CD14-positive monocyte (primary cell): ENCODE data around the gene DTD1. TPM values are rescaled to one million over a fixed set of nuclear protein-coding genes. Genes with fewer than 3 reads are reported as not detected.

Source experiments
- DNase-seq, 3 donors: peaks; one replicate each; pipeline ENCODE4 v3.0.0-alpha.2; 2011 to 2022
- H2AFZ ChIP-seq: 2 replicates; pipeline ENCODE4 v1.6.0; 2012; ENCODE audit warnings: mild to moderate bottlenecking, low read depth, low read length, inconsistent platforms; ENCODE audit not compliant: insufficient read depth, poor library complexity, severe bottlenecking
- H3K27ac ChIP-seq, 2 donors: 1 replicate in 1 of 2; 2 replicates in 1 of 2; pipeline ENCODE4 v1.5.1; 2012 to 2013; ENCODE audit warnings: low read length in 2 of 2, control low read depth in 1 of 2, inconsistent platforms in 1 of 2, low read depth in 1 of 2, mild to moderate bottlenecking in 1 of 2
- H3K27me3 ChIP-seq, 2 donors: one replicate each; pipeline versions ENCODE4 v1.6.0 to v1.6.1; 2011 to 2013; ENCODE audit warnings: low read length in 2 of 2; ENCODE audit not compliant: control insufficient read depth in 2 of 2, insufficient read depth in 2 of 2
- H3K36me3 ChIP-seq, 2 donors: replicated peaks in 1 of 2; 1 replicate in 1 of 2; 2 replicates in 1 of 2; pipeline versions ENCODE4 v1.5.1 to v1.6.1; 2012 to 2013; ENCODE audit warnings: low read length in 2 of 2, control low read depth in 1 of 2, inconsistent platforms in 1 of 2, mild to moderate bottlenecking in 1 of 2; ENCODE audit not compliant: insufficient read depth in 2 of 2, control insufficient read depth in 1 of 2
- H3K4me1 ChIP-seq, 2 donors: 1 replicate in 1 of 2; 2 replicates in 1 of 2; pipeline versions ENCODE4 v1.5.1 to v1.6.1; 2012 to 2013; ENCODE audit warnings: low read length in 2 of 2, control low read depth in 1 of 2, inconsistent platforms in 1 of 2, mild to moderate bottlenecking in 1 of 2, moderate library complexity in 1 of 2; ENCODE audit not compliant: insufficient read depth in 2 of 2, control insufficient read depth in 1 of 2
- H3K4me2 ChIP-seq: replicated peaks from 2 replicates; pipeline ENCODE3; 2012; ENCODE audit warnings: low read length, moderate library complexity, mild to moderate bottlenecking; ENCODE audit not compliant: poor library complexity, severe bottlenecking; ENCODE audit errors: extremely low read depth
- H3K4me3 ChIP-seq, 3 experiments: fragments of 200-600 bp in 1 of 3; sonication (generic) in 1 of 3; replicated peaks in 1 of 3; 1 replicate in 2 of 3; 2 replicates in 1 of 3; pipeline ENCODE4 v1.5.1; 2011 to 2013; ENCODE audit warnings: low read length in 3 of 3, mild to moderate bottlenecking in 3 of 3, control low read depth in 2 of 3, low read depth in 2 of 3, inconsistent platforms in 1 of 3, moderate library complexity in 1 of 3
- H3K79me2 ChIP-seq: 2 replicates; pipeline ENCODE4 v1.6.0; 2012; ENCODE audit warnings: mild to moderate bottlenecking, control low read depth, inconsistent platforms, low read length, moderate library complexity; ENCODE audit not compliant: insufficient read depth
- H3K9ac ChIP-seq: 2 replicates; pipeline ENCODE4 v1.6.0; 2017; ENCODE audit warnings: low read length, mild to moderate bottlenecking; ENCODE audit not compliant: insufficient read depth, poor library complexity, severe bottlenecking
- H3K9me3 ChIP-seq, 2 donors: replicated peaks in 1 of 2; 1 replicate in 1 of 2; 2 replicates in 1 of 2; pipeline versions ENCODE4 v1.5.1 to v1.6.1; 2012 to 2013; ENCODE audit warnings: low read length in 2 of 2, control low read depth in 1 of 2; ENCODE audit not compliant: control insufficient read depth in 1 of 2, insufficient read depth in 1 of 2
- H4K20me1 ChIP-seq: 2 replicates; pipeline ENCODE4 v1.6.0; 2012; ENCODE audit warnings: mild to moderate bottlenecking, low read length, control low read depth, moderate library complexity; ENCODE audit not compliant: insufficient read depth
- H3K27ac Mint-ChIP-seq, 7 donors: one replicate each; pipeline ENCODE4 v1.8.0; 2020; ENCODE audit warnings: mild to moderate bottlenecking in 7 of 7, mixed read lengths in 7 of 7, moderate library complexity in 6 of 7, inconsistent platforms in 2 of 7
- H3K27me3 Mint-ChIP-seq, 3 donors: one replicate each; pipeline ENCODE4 v1.8.0; 2021 to 2022; ENCODE audit warnings: low read depth in 3 of 3, mild to moderate bottlenecking in 3 of 3, mixed read lengths in 3 of 3, moderate library complexity in 3 of 3, inconsistent platforms in 1 of 3
- H3K36me3 Mint-ChIP-seq, 2 donors: one replicate each; pipeline ENCODE4 v1.8.0; 2020; ENCODE audit warnings: mixed read lengths in 2 of 2, inconsistent platforms in 1 of 2, mild to moderate bottlenecking in 1 of 2
- H3K4me1 Mint-ChIP-seq: one replicate; pipeline ENCODE4 v1.8.0; 2020; ENCODE audit warnings: mild to moderate bottlenecking, mixed read lengths
- H3K4me3 Mint-ChIP-seq, 2 donors: one replicate each; pipeline ENCODE4 v1.8.0; 2020; ENCODE audit warnings: mild to moderate bottlenecking in 2 of 2, mixed read lengths in 2 of 2, moderate library complexity in 1 of 2
- H3K9me3 Mint-ChIP-seq, 7 donors: one replicate each; pipeline ENCODE4 v1.8.0; 2020 to 2022; ENCODE audit warnings: mixed read lengths in 7 of 7, mild to moderate bottlenecking in 6 of 7, moderate library complexity in 6 of 7, inconsistent platforms in 2 of 7
- WGBS: methylation state at CpG from one replicate; pipeline ENCODE4 v1.1.5; 2013; ENCODE audit warnings: missing lambda C conversion rate; ENCODE audit not compliant: insufficient coverage; 5-methylcytosine and 5-hydroxymethylcytosine counted together
- intact Hi-C, 2 donors: fragments of 100-400 bp; cut with micrococcal nuclease; formaldehyde crosslinking; loops; one replicate each; pipeline versions ENCODE4 v1.15.0 to v1.15.1; 2023
- polyA plus RNA-seq, 3 donors: library from polyadenylated mRNA; depleted of rRNA in 1 of 3; unstranded in 2 of 3; stranded (reverse) in 1 of 3; fragments of 300-500 nt in 2 of 3; fragments of >200 nt in 1 of 3; fragmentation: Illumina TruSeq in 2 of 3; gene quantifications; 1 replicate in 2 of 3; 2 replicates in 1 of 3; pipeline ENCODE4 v1.2.3, GENCODE V29; 2012 to 2021
- TF ChIP-seq, protein P1 (sequence below): fragments of 200-600 bp; IDR thresholded peaks from one replicate; pipeline ENCODE4 v1.8.0; 2022; ENCODE audit warnings: antibody characterized with exemption, mild to moderate bottlenecking

Gene DTD1
- polyA plus RNA-seq, 3 donors, result 18.8 to 33.6 (median 26.3) TPM

DNA sequence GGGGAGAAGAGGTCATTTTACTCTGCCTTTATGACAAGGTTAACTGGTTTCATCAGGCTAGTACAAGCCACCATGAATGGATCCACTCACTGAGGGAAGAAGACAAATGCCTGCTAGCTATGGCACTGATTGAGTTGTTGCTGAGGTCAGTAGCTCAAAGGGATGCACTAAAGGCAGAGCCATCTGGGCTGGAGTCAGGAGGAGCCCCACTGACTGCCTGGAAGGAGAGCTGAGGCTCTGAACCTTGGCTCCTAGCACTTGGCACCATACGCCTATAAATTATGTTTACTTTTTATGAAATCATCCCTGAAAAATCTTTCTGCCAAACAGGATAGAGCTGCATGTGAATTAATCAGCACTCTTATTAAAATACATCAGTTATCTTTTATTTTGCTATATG, 104.6 kb downstream of the DTD1 start:
- Histone ChIP-seq H4K20me1 (no peaks in the 10 kb centered on the region), H3K79me2 (no peaks in the 10 kb centered on the region), H3K9me3 (peaks cover 0 to 3% of the 10 kb centered on the region in 2 donors), H3K9ac (no peak overlapping the region), H3K27me3 (no peaks in the 10 kb centered on the region), H3K36me3 (no peaks in the 10 kb centered on the region), H2AFZ (no peak overlapping the region), H3K4me1 (no peaks in the 10 kb centered on the region), H3K27ac (no peak overlapping the region), H3K4me3 (no peak overlapping the region), H3K4me2 (no peak overlapping the region)
- no CpG with 5 or more reads among the region's 1 CpG for WGBS
- intact Hi-C loops, result no loop called here
- TF ChIP-seq, protein P1, sequence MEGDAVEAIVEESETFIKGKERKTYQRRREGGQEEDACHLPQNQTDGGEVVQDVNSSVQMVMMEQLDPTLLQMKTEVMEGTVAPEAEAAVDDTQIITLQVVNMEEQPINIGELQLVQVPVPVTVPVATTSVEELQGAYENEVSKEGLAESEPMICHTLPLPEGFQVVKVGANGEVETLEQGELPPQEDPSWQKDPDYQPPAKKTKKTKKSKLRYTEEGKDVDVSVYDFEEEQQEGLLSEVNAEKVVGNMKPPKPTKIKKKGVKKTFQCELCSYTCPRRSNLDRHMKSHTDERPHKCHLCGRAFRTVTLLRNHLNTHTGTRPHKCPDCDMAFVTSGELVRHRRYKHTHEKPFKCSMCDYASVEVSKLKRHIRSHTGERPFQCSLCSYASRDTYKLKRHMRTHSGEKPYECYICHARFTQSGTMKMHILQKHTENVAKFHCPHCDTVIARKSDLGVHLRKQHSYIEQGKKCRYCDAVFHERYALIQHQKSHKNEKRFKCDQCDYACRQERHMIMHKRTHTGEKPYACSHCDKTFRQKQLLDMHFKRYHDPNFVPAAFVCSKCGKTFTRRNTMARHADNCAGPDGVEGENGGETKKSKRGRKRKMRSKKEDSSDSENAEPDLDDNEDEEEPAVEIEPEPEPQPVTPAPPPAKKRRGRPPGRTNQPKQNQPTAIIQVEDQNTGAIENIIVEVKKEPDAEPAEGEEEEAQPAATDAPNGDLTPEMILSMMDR, result no peak
- H3K36me3 Mint-ChIP-seq, result peaks cover 0 to 3% of the 10 kb centered on the region in 2 donors
- H3K9me3 Mint-ChIP-seq, result peaks cover 0 to 7% (median 2%) of the 10 kb centered on the region in 7 donors
- H3K27me3 Mint-ChIP-seq, result no peaks in the 10 kb centered on the region
- no peaks in the 10 kb centered on the region for H3K4me1 Mint-ChIP-seq
- no peak overlapping the region for H3K27ac Mint-ChIP-seq
- no peak overlapping the region for H3K4me3 Mint-ChIP-seq
- no peak for DNase-seq

DNA sequence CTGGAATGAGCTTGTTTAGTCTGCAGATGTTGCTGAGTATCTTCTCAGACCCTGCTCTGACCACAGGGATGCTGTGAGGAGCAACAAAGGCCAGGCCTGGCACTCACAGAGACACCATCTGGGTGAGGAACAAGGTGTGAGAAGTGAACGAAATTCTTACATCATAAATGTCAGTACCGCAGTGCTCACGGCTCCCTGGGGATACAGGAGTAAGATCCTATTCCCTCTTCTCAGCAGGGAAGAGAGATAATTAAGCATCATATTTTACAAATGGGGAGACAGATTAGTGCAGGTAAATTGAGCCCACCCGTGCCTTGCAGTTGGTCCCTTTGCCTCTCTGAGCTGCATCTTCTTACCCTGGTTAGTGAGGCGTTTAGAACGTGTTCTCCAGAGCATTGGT, 106.2 kb downstream of the DTD1 start:
- TF ChIP-seq, protein P1, result no peak
- H3K27ac Mint-ChIP-seq, result peak overlapping the region in 1 of 7 donors; percentile 11
- no peak overlapping the region for H3K4me3 ChIP-seq
- no peak overlapping the region for H3K27ac ChIP-seq
- H3K9ac ChIP-seq, result no peak overlapping the region
- no peak overlapping the region for H2AFZ ChIP-seq
- H3K79me2 ChIP-seq, result no peaks in the 10 kb centered on the region
- H3K4me1 Mint-ChIP-seq, result no peaks in the 10 kb centered on the region
- H3K9me3 Mint-ChIP-seq, result peaks cover 0 to 10% (median 3%) of the 10 kb centered on the region in 7 donors
- H3K27me3 Mint-ChIP-seq, result no peaks in the 10 kb centered on the region
- WGBS, result 100% methylated on average over 3 of the region's 6 CpGs
- H3K36me3 Mint-ChIP-seq, result peaks cover 0 to 3% of the 10 kb centered on the region in 2 donors
- DNase-seq, result no peak
- no peaks in the 10 kb centered on the region for H3K4me1 ChIP-seq
- intact Hi-C loops, result no loop called here
- H3K36me3 ChIP-seq, result no peaks in the 10 kb centered on the region
- H3K27me3 ChIP-seq, result no peaks in the 10 kb centered on the region
- H3K4me3 Mint-ChIP-seq, result no peak overlapping the region
- peaks cover 0 to 3% of the 10 kb centered on the region in 2 donors for H3K9me3 ChIP-seq
- H4K20me1 ChIP-seq, result no peaks in the 10 kb centered on the region
- no peak overlapping the region for H3K4me2 ChIP-seq
